ENCODE results near the gene ITGA1.
A peak's percentile ranks its signal among the peaks of the same experiment; 100 is the strongest.

The ITGA1 gene

GRCh38 chr5:52869391-52869790, 81.7 kb downstream of the ITGA1 start:
- DNase-seq = no peak

GRCh38 chr5:52870448-52870847, 82.7 kb downstream of the ITGA1 start:
- peak; percentile 91 for DNase-seq

GRCh38 chr5:52875827-52876226, 88.1 kb downstream of the ITGA1 start:
- no peak for DNase-seq

GRCh38 chr5:52876456-52876855, 88.7 kb downstream of the ITGA1 start:
- DNase-seq = peak; percentile 51

- DNase-seq = peak; percentile 53
Measured at GRCh38 chr5:52878656-52879055, 90.9 kb downstream of the ITGA1 start.

GRCh38 chr5:52880541-52880940, 92.8 kb downstream of the ITGA1 start:
- no peak for DNase-seq

GRCh38 chr5:52881468-52881867, 93.8 kb downstream of the ITGA1 start:
- no peak for DNase-seq

- DNase-seq = no peak
Measured at GRCh38 chr5:52883110-52883509, 95.4 kb downstream of the ITGA1 start.

- DNase-seq = no peak
Measured at GRCh38 chr5:52884453-52884852, 96.7 kb downstream of the ITGA1 start.

- DNase-seq = no peak
Measured at GRCh38 chr5:52885614-52886013, 97.9 kb downstream of the ITGA1 start.

- DNase-seq = no peak
Measured at GRCh38 chr5:52886206-52886605, 98.5 kb downstream of the ITGA1 start.

- DNase-seq = no peak
Measured at GRCh38 chr5:52887066-52887465, 99.3 kb downstream of the ITGA1 start.

- DNase-seq = no peak
Measured at GRCh38 chr5:52888363-52888762, 100.6 kb downstream of the ITGA1 start.

GRCh38 chr5:52892242-52892878, 104.6 kb downstream of the ITGA1 start:
- DNase-seq = no peak

- DNase-seq = peak; percentile 81
Measured at GRCh38 chr5:52893105-52893504, 105.4 kb downstream of the ITGA1 start.

GRCh38 chr5:52893863-52894262, 106.1 kb downstream of the ITGA1 start:
- no peak for DNase-seq

- no peak for DNase-seq
Measured at GRCh38 chr5:52894451-52894850, 106.7 kb downstream of the ITGA1 start.

GRCh38 chr5:52895075-52895474, 107.4 kb downstream of the ITGA1 start:
- DNase-seq = no peak

GRCh38 chr5:52895572-52896413, 108.1 kb downstream of the ITGA1 start:
- no peak for DNase-seq

GRCh38 chr5:52896534-52897237, 109.0 kb downstream of the ITGA1 start:
- peak; percentile 96 for DNase-seq

GRCh38 chr5:52897238-52897614, 109.5 kb downstream of the ITGA1 start:
- no peak for DNase-seq

- DNase-seq = peak; percentile 46
Measured at GRCh38 chr5:52898961-52899680, 111.4 kb downstream of the ITGA1 start.

- peak; percentile 84 for DNase-seq
Measured at GRCh38 chr5:52903142-52903541, 115.4 kb downstream of the ITGA1 start.

Data from fibroblast of skin of back (primary cell).